RWPE2 (cell line): ENCODE data around the gene TMF1.

Experiments used
- ATAC-seq: fragments of 200-7000 bp; cut with Tn5 transposase; 3 replicates; pipeline ENCODE4 v1.9.1; 2021; ENCODE audit warnings: low read depth
- DNase-seq: peaks from one replicate; pipeline ENCODE4 v3.0.0-alpha.2; 2020; ENCODE audit warnings: low spot score
- H3K27ac ChIP-seq: fragments of 450-650 bp; 2 replicates; pipeline ENCODE4 v1.5.1; 2017; ENCODE audit warnings: mild to moderate bottlenecking; ENCODE audit not compliant: poor library complexity, severe bottlenecking
- H3K27me3 ChIP-seq: fragments of 250-450 bp; sonication (Bioruptor Pico); 2 replicates; pipeline ENCODE4 v1.5.1; 2021; ENCODE audit warnings: mild to moderate bottlenecking, moderate library complexity; ENCODE audit not compliant: insufficient read depth, poor library complexity, severe bottlenecking
- H3K36me3 ChIP-seq: fragments of 250-450 bp; sonication (Bioruptor Pico); 2 replicates; pipeline ENCODE4 v1.5.1; 2020; ENCODE audit warnings: low read depth, mild to moderate bottlenecking, moderate library complexity
- H3K4me1 ChIP-seq: fragments of 250-450 bp; sonication (Bioruptor Pico); 2 replicates; pipeline ENCODE4 v1.5.1; 2021; ENCODE audit warnings: mild to moderate bottlenecking, moderate library complexity; ENCODE audit not compliant: insufficient read depth, poor library complexity, severe bottlenecking
- H3K4me3 ChIP-seq: fragments of 250-450 bp; sonication (Bioruptor Pico); 2 replicates; pipeline ENCODE4 v1.5.1; 2021; ENCODE audit warnings: mild to moderate bottlenecking, moderate library complexity; ENCODE audit not compliant: severe bottlenecking
- H3K9me3 ChIP-seq: fragments of 250-450 bp; sonication (Bioruptor Pico); 2 replicates; pipeline ENCODE4 v1.5.1; 2021; ENCODE audit warnings: mild to moderate bottlenecking, moderate library complexity; ENCODE audit not compliant: severe bottlenecking
- CTCF ChIP-seq: fragments of 450-650 bp; IDR thresholded peaks from one replicate; pipeline ENCODE4 v1.5.1; 2017; ENCODE audit warnings: mild to moderate bottlenecking, moderate library complexity; ENCODE audit not compliant: poor library complexity, severe bottlenecking

Gene TMF1

DNA sequence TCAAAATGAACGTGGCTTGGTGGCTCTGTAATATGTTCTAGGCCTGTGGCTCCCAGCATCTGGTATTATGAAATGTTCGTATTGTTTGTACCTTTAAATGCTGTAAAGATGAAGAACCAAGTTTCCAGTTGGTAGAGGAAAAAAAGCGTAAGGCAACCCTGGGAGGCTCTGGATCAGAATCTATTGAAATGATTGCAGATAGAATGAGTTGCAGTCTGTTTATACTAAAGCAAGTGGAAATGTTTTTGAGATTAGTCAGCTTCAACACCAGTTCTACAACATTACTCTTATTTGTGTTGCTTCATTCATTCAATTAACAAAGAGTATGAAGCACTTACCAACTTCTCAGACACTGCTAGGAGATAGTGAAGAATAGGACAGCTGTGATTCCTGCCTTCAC lies 37.9 kb upstream of the TMF1 start:
- H3K27ac ChIP-seq: peak overlapping the region; percentile 94
- no peak for TF ChIP-seq CTCF
- no peaks in the 10 kb centered on the region for H3K9me3 ChIP-seq
- H3K27me3 ChIP-seq: no peaks in the 10 kb centered on the region
- ATAC-seq: peak; percentile 57
- no peak for DNase-seq
- peaks cover 42% of the 10 kb centered on the region for H3K36me3 ChIP-seq
- no peak overlapping the region for H3K4me3 ChIP-seq
- H3K4me1 ChIP-seq: peaks cover 53% of the 10 kb centered on the region

- ATAC-seq (no peak), DNase-seq (no peak)
- H3K27me3 ChIP-seq: no peaks in the 10 kb centered on the region
- no peaks in the 10 kb centered on the region for H3K9me3 ChIP-seq
- peaks cover 62% of the 10 kb centered on the region for H3K4me1 ChIP-seq
- H3K4me3 ChIP-seq: no peak overlapping the region
- TF ChIP-seq CTCF: no peak
- H3K36me3 ChIP-seq: peaks cover 36% of the 10 kb centered on the region
- H3K27ac ChIP-seq: peak overlapping the region; percentile 94
Observed at GRCh38 chr3:69088063-69088462, 35.9 kb upstream of the TMF1 start.

DNA sequence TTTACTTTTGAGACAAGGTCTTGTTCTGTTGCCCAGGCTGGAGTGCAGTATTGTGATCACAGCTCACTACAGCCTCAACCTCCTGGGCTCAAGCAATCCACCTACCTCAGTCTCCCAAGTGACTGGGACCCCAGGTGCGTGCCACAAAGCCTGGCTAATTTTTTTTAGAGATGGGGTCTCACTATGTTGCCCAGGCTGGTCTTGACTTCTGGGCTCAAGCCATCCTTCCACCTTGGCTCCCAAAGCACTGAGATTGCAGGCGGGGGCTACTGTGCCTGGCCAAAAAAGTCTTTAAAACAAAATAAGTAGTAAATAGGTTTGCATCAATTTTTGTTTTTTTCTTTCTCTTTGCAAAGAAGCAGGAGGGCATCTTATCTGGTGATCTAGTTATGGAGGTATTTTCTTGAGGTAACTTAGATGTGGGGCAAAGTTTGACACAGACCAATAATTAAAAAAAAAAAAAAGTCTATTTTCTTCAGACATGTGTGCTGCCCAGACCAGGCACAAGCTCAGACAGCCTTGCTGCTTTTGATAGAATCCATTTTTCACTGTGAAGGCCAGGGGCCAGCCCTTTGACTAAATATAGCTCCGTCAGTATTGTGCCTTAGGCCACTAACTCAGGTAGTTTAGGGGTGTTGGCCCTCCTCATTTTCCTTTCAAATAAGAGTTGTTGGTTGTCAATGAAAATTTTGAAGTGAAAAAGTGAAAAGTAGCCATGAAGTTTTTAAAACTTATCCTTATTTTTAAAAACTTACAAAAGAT lies 35.1 kb upstream of the TMF1 start:
- Histone ChIP-seq H3K27me3 (no peaks in the 10 kb centered on the region), H3K4me1 (peaks cover 70% of the 10 kb centered on the region), H3K4me3 (peak overlapping the region; percentile 67), H3K27ac (peak overlapping the region; percentile 94), H3K9me3 (no peaks in the 10 kb centered on the region), H3K36me3 (peaks cover 31% of the 10 kb centered on the region)
- no peak for TF ChIP-seq CTCF
- ATAC-seq (no peak), DNase-seq (no peak)

DNA sequence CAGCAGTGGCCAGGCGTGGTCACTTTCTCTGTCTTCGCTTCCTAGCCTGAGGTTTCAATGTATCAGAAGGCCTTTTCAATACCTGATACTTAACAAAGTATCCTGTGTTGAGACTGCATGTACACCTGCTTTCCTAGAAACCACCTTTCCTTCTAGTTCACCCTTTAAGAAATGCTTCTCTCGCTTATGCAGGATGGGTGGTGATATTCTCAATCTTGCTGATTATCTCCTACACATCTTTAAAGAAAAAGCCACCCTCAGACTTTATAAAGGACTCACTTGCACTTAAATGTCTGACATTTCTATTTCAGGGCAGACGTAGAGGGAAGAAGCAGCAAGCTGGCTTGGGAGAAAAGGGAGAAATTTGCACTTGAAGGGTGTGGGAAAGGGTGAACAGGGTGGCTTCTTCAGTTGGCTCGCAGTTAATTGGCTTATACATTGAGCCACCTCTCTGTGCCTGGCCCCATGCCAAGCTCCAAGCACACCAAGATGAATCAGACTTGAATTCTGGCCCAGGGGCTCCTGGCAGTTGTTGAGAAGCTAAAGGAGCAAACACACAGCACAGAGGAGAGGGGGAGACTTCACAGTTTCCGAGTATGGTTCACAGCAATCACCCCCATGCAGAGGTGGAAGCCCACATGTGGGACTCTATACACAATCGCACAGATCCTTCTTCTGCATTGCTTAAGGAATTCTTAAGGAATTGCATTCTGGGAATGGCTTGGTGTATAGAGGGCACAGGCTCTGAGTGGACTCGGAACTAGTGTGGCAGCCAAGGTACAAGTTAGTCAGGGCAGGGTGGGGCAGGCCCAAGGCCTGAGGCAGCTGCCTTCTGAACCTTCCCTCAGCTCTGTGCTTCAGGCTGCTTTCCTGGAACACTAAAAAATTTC lies 33.9 kb upstream of the TMF1 start:
- peak overlapping the region; percentile 94 for H3K27ac ChIP-seq
- no peaks in the 10 kb centered on the region for H3K9me3 ChIP-seq
- ATAC-seq (peak; percentile 68), DNase-seq (peak; percentile 97)
- peaks cover 73% of the 10 kb centered on the region for H3K4me1 ChIP-seq
- peaks cover 30% of the 10 kb centered on the region for H3K36me3 ChIP-seq
- TF ChIP-seq CTCF: no peak
- H3K4me3 ChIP-seq: peak overlapping the region; percentile 67
- H3K27me3 ChIP-seq: no peaks in the 10 kb centered on the region
